GM12891 (cell line): ENCODE measurements around the gene RYR2.

ENCODE experiments used
- PAX5 ChIP-seq: IDR thresholded peaks from 2 replicates; pipeline ENCODE4 v1.6.1; 2011; ENCODE audit warnings: low read length, moderate library complexity, mild to moderate bottlenecking; ENCODE audit not compliant: insufficient read depth, severe bottlenecking
- POLR2A ChIP-seq: IDR thresholded peaks from 2 replicates; pipeline ENCODE4 v1.6.1; 2011; ENCODE audit warnings: low read depth, low read length, control low read depth
- POLR2AphosphoS5 ChIP-seq: IDR thresholded peaks from 2 replicates; pipeline ENCODE4 v1.6.1; 2011; ENCODE audit warnings: low read depth, low read length, control low read depth
- POU2F2 ChIP-seq: IDR thresholded peaks from 2 replicates; pipeline ENCODE4 v1.6.1; 2011; ENCODE audit warnings: low read depth, mild to moderate bottlenecking, control low read depth, low read length, moderate library complexity
- SPI1 ChIP-seq: IDR thresholded peaks from 2 replicates; pipeline ENCODE4 v1.6.1; 2011; ENCODE audit warnings: low read depth, low read length, control low read depth
- TAF1 ChIP-seq: IDR thresholded peaks from 2 replicates; pipeline ENCODE4 v1.6.1; 2011; ENCODE audit warnings: low read depth, low read length, control low read depth

DNA sequence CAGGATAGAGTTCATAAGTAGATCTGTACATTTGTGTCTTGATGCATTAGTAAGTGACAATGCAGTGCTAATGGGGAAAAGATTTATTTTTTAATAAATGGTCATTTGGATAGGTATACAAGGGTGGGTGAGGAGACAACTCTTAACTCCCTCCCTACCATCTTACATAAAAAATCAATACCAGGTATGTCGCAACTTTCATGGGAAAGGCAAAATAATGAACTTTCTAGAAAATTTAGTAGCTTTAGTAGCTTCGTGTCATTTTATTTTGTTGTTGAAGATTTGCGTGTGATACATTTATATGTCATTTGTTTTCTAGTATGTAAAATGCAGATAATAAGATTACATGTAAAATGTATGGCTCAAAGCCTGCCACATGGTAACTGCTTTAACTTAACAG lies 310.8 kb downstream of the RYR2 start:
- TF ChIP-seq POLR2AphosphoS5: no peak
- TF ChIP-seq POLR2A: no peak
- no peak for TF ChIP-seq TAF1
- TF ChIP-seq SPI1: no peak
- no peak for TF ChIP-seq PAX5
- TF ChIP-seq POU2F2: no peak
